Neural cell (in vitro differentiated cells): ENCODE results near the gene SLC66A2.

Experiments used
- POLR2AphosphoS5 ChIP-seq: IDR thresholded peaks from 2 replicates; pipeline ENCODE4 v1.6.1; 2012
- TF ChIP-seq, protein P1 (sequence below): fragments of 450-650 bp; IDR thresholded peaks from 2 replicates; pipeline ENCODE4 v1.5.1; 2014; ENCODE audit warnings: antibody characterized with exemption, mild to moderate bottlenecking, moderate library complexity; ENCODE audit not compliant: poor library complexity, severe bottlenecking

DNA sequence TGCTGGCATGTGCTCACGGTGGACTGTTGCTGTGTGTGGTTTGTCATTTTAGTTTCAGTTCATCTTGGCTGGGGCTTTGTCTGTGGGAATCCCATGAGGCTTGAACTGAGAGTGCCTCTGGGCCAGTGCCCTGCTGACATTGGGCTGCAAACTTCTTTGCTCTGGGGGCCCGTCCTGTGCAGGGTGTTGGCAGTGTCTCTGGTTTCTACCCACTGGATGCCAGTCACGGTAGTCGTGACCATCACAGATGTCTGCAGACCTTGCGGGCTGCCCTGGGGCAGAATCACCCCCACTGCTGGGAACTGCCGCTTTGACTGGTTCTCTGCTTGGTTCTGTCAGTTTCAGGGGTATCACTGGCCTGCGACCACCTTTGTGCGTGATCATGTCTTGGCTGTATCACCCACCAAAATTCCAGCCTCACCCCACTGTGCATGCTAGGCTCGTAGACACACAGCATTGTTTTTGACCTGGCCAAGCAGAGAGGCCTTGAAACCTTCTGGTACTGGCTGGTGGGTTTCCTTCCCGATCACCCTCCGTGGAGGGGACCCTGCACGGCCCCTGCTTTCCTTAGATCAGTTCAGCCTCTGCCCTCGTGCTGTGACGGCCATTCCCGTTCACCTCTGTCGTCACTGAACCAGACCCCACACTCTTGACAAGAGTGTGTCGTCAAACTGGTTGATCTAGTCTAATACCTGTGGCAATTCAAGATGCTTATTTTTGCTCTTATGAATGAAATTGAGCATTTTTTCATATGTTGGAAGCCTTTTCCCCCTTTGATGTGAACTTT is 96.1 kb downstream of the SLC66A2 start:
- TF ChIP-seq, protein P1, sequence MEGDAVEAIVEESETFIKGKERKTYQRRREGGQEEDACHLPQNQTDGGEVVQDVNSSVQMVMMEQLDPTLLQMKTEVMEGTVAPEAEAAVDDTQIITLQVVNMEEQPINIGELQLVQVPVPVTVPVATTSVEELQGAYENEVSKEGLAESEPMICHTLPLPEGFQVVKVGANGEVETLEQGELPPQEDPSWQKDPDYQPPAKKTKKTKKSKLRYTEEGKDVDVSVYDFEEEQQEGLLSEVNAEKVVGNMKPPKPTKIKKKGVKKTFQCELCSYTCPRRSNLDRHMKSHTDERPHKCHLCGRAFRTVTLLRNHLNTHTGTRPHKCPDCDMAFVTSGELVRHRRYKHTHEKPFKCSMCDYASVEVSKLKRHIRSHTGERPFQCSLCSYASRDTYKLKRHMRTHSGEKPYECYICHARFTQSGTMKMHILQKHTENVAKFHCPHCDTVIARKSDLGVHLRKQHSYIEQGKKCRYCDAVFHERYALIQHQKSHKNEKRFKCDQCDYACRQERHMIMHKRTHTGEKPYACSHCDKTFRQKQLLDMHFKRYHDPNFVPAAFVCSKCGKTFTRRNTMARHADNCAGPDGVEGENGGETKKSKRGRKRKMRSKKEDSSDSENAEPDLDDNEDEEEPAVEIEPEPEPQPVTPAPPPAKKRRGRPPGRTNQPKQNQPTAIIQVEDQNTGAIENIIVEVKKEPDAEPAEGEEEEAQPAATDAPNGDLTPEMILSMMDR = no peak
- no peak for TF ChIP-seq POLR2AphosphoS5
